ENCODE results near the gene HS3ST5.
"Not testable (repeated sequence)": the region's sequence is repeated elsewhere in the genome, so short reads cannot be mapped to it uniquely, and the experiment has no call there.

HS3ST5 gene

DNA sequence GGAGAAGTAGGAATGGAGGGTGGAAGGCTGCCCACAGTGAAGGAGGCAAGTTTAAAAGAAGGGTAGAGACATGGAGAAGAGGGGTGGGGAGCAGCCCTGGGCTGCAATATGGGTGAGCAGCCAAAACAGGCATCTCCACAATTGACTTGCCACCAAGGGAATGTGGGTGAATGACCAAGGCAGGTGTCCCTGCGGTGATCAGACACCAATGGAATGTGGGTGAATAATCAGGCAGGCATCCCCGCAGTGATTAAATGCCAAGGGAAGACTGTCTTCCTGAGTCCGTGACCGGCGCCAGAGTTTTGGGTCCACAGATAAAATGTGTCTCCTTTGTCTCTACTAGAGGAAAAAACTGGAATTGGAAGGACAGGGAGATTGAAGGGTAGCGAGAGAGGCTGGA is 325.7 kb downstream of the HS3ST5 start:
- H3K4me1 ChIP-seq (ENCODE audit: control insufficient read depth in 5 of 5, insufficient read depth in 5 of 5, low read length in 5 of 5); H3K9me3 ChIP-seq (ENCODE audit: control insufficient read depth in 5 of 5, low read length in 5 of 5); H3K9ac ChIP-seq (ENCODE audit: low read length in 5 of 5); H3K27ac ChIP-seq (ENCODE audit: low read depth, low read length); H3K4me3 ChIP-seq (ENCODE audit: low read depth in 1 of 5, low read length in 5 of 5); H3K36me3 ChIP-seq (ENCODE audit: control insufficient read depth in 5 of 5, insufficient read depth in 5 of 5, low read length in 5 of 5); H3K27me3 ChIP-seq (ENCODE audit: control insufficient read depth in 5 of 5, insufficient read depth in 4 of 5, low read length in 5 of 5): not testable (repeated sequence)

DNA sequence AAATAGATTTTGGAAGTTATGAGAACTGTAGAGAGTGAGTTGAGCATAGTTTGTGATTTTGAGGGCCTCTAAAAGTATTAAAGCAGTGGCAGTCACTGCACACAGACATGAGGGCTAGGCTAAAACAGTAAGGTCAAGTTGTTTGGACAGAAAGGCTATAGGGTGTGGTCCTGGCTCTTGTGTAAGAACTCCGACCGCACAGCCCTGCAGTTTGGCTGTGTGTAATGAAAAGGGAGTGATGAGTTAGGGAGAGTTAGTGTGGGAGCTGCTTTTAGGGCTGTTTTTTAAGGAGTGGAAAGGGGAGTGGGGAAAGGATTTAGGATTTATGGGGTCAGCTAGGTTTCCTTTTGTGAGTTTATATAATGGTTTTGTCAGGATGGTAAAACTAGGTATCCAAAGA is 328.7 kb downstream of the HS3ST5 start:
- not testable (repeated sequence) for H3K36me3 ChIP-seq (ENCODE audit: control insufficient read depth in 5 of 5, insufficient read depth in 5 of 5, low read length in 5 of 5); H3K4me3 ChIP-seq (ENCODE audit: low read depth in 1 of 5, low read length in 5 of 5); H3K27ac ChIP-seq (ENCODE audit: low read depth, low read length); H3K4me1 ChIP-seq (ENCODE audit: control insufficient read depth in 5 of 5, insufficient read depth in 5 of 5, low read length in 5 of 5); H3K27me3 ChIP-seq (ENCODE audit: control insufficient read depth in 5 of 5, insufficient read depth in 4 of 5, low read length in 5 of 5); H3K9me3 ChIP-seq (ENCODE audit: control insufficient read depth in 5 of 5, low read length in 5 of 5); H3K9ac ChIP-seq (ENCODE audit: low read length in 5 of 5)

DNA sequence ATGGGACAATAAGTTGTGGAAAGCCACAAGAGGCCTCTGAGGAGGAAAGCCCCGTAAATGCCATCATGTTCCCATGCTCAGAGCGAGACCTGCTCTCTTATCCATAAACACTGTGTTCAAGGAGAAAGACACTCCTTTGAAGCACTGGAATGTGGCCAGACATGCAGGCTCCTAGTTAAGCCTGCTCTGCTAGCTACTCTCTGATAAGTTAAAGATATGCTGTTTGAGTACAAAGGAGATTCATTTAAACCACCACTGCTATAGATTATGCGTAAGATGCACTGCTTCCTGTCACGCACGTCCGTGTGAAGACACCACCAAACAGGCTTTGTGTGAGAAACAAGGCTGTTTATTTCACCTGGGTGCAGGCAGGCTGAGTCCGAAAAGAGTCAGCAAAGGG is 331.3 kb downstream of the HS3ST5 start:
- not testable (repeated sequence) for H3K9me3 ChIP-seq (ENCODE audit: control insufficient read depth in 5 of 5, low read length in 5 of 5); H3K27me3 ChIP-seq (ENCODE audit: control insufficient read depth in 5 of 5, insufficient read depth in 4 of 5, low read length in 5 of 5); H3K4me3 ChIP-seq (ENCODE audit: low read depth in 1 of 5, low read length in 5 of 5); H3K36me3 ChIP-seq (ENCODE audit: control insufficient read depth in 5 of 5, insufficient read depth in 5 of 5, low read length in 5 of 5); H3K4me1 ChIP-seq (ENCODE audit: control insufficient read depth in 5 of 5, insufficient read depth in 5 of 5, low read length in 5 of 5); H3K9ac ChIP-seq (ENCODE audit: low read length in 5 of 5); H3K27ac ChIP-seq (ENCODE audit: low read depth, low read length)

DNA sequence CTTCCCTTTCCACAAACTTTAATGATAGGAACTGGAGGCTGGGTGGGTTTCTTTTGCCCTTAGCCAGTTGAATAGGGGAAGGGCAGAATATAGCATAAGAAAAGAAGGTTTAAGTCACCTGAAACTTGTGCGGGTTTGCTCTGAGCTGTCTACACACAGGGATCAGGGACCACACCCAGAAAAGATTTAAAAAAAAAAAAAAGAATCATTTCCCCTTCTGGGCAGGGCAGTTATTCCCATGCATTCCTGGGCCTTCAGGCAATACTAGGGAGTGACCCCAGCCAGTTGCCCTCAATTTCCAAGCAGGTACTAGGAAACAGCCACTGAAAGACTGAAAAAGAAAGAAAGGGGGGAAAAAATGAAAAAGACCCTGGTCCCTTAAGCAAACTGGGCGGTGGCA is 332.3 kb downstream of the HS3ST5 start:
- Histone ChIP-seq H3K27me3 (ENCODE audit: control insufficient read depth in 5 of 5, insufficient read depth in 4 of 5, low read length in 5 of 5) (no peaks in the 10 kb centered on the region), H3K4me3 (ENCODE audit: low read depth in 1 of 5, low read length in 5 of 5) (no peak overlapping the region), H3K4me1 (ENCODE audit: control insufficient read depth in 5 of 5, insufficient read depth in 5 of 5, low read length in 5 of 5) (peaks cover 0 to 4% (median 0%) of the 10 kb centered on the region in 5 donors), H3K9ac (ENCODE audit: low read length in 5 of 5) (no peak overlapping the region), H3K9me3 (ENCODE audit: control insufficient read depth in 5 of 5, low read length in 5 of 5) (no peaks in the 10 kb centered on the region), H3K27ac (ENCODE audit: low read depth, low read length) (no peak overlapping the region), H3K36me3 (ENCODE audit: control insufficient read depth in 5 of 5, insufficient read depth in 5 of 5, low read length in 5 of 5) (no peaks in the 10 kb centered on the region)

DNA sequence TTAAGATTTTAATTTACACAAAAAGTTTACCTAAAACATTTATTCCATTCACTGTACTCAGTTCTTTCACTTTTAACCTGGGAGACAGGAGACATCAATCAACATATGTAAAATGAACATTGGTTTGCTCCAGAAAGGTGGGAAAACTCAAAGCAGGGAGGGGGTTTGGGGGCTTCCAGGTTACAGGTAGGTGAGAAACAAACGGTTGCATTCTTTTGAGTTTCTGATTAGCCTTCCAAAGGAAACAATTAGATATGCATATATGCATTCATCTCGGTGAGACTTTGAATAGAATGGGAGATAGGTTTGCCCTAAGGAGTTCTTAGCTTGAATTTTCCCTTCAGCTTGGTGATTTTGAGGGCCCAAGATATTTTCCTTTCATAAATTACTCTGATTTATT is 333.6 kb downstream of the HS3ST5 start:
- Histone ChIP-seq H3K36me3 (ENCODE audit: control insufficient read depth in 5 of 5, insufficient read depth in 5 of 5, low read length in 5 of 5) (no peaks in the 10 kb centered on the region), H3K27ac (ENCODE audit: low read depth, low read length) (no peak overlapping the region), H3K9ac (ENCODE audit: low read length in 5 of 5) (no peak overlapping the region), H3K27me3 (ENCODE audit: control insufficient read depth in 5 of 5, insufficient read depth in 4 of 5, low read length in 5 of 5) (no peaks in the 10 kb centered on the region), H3K4me3 (ENCODE audit: low read depth in 1 of 5, low read length in 5 of 5) (no peak overlapping the region), H3K9me3 (ENCODE audit: control insufficient read depth in 5 of 5, low read length in 5 of 5) (no peaks in the 10 kb centered on the region), H3K4me1 (ENCODE audit: control insufficient read depth in 5 of 5, insufficient read depth in 5 of 5, low read length in 5 of 5) (peaks cover 0 to 4% (median 0%) of the 10 kb centered on the region in 5 donors)

DNA sequence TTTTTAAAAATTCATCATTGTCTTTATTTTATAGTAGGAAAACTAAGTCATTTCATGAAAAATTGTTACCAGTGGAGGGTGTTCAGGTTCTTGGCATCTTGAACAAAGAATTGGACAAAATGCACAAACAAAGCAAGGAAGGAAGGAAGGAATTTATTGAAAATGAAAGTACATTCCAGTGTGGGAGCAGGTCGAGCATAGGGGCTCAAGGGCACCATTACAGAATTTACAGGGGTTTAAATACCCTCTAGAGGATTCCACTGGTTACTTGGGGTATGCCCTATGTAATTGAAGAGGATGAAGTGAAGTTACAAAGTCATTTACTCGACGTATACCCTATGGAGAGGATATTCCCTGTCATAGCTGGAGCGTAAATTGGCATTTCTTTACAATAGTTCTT is 334.5 kb downstream of the HS3ST5 start:
- Histone ChIP-seq H3K27me3 (ENCODE audit: control insufficient read depth in 5 of 5, insufficient read depth in 4 of 5, low read length in 5 of 5) (no peaks in the 10 kb centered on the region), H3K4me1 (ENCODE audit: control insufficient read depth in 5 of 5, insufficient read depth in 5 of 5, low read length in 5 of 5) (peaks cover 0 to 4% (median 0%) of the 10 kb centered on the region in 5 donors), H3K9me3 (ENCODE audit: control insufficient read depth in 5 of 5, low read length in 5 of 5) (no peaks in the 10 kb centered on the region), H3K4me3 (ENCODE audit: low read depth in 1 of 5, low read length in 5 of 5) (no peak overlapping the region), H3K9ac (ENCODE audit: low read length in 5 of 5) (no peak overlapping the region), H3K36me3 (ENCODE audit: control insufficient read depth in 5 of 5, insufficient read depth in 5 of 5, low read length in 5 of 5) (no peaks in the 10 kb centered on the region), H3K27ac (ENCODE audit: low read depth, low read length) (no peak overlapping the region)

DNA sequence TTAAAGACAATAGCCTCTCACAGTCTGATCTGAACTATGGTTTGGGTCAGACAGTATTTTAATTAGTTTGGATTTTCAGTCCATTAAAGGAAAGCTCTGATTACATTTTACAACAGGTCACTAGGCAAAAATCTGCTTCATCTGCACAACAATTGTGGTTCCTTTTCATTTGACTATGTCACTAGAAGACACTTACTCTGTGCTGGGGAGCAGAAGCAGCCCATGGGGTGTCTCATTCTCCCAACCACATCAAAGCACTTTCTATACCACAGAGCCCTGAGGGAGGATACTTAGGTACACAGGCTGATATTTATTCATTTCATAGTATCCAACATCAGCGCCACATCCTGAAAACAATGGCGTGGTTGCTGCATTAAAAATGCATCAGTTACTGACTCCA is 335.3 kb downstream of the HS3ST5 start:
- Histone ChIP-seq H3K4me3 (ENCODE audit: low read depth in 1 of 5, low read length in 5 of 5) (no peak overlapping the region), H3K4me1 (ENCODE audit: control insufficient read depth in 5 of 5, insufficient read depth in 5 of 5, low read length in 5 of 5) (peaks cover 0 to 4% (median 0%) of the 10 kb centered on the region in 5 donors), H3K36me3 (ENCODE audit: control insufficient read depth in 5 of 5, insufficient read depth in 5 of 5, low read length in 5 of 5) (no peaks in the 10 kb centered on the region), H3K9me3 (ENCODE audit: control insufficient read depth in 5 of 5, low read length in 5 of 5) (no peaks in the 10 kb centered on the region), H3K9ac (ENCODE audit: low read length in 5 of 5) (no peak overlapping the region), H3K27me3 (ENCODE audit: control insufficient read depth in 5 of 5, insufficient read depth in 4 of 5, low read length in 5 of 5) (no peaks in the 10 kb centered on the region), H3K27ac (ENCODE audit: low read depth, low read length) (no peak overlapping the region)
